HEK293 (cell line): ENCODE measurements around the gene CLSTN1.

Experiments
- CTCF ChIA-PET: fragments of 350-600 bp; formaldehyde crosslinking; extraction: SDS; loops from one replicate; lab custom pipeline; 2021; ENCODE audit warnings: antibody characterized with exemption; lab: Yijun Ruan, JAX
- POLR2A ChIA-PET: fragments of 300-600 bp; formaldehyde crosslinking; extraction: SDS; loops from one replicate; lab custom pipeline; 2020; ENCODE audit warnings: antibody characterized with exemption, inconsistent platforms; lab: Yijun Ruan, JAX
- H3K27ac ChIP-seq: fragments of 200-500 bp; sonication (Bioruptor generic); 2 replicates; pipeline ENCODE4 v1.5.1; 2014; ENCODE audit warnings: low read depth, low read length, control low read depth, inconsistent platforms; ENCODE audit errors: extremely low read depth
- H3K36me3 ChIP-seq, 2 experiments: fragments of 200-500 bp in 1 of 2; sonication (Bioruptor generic) in 1 of 2; 1 replicate in 1 of 2; 2 replicates in 1 of 2; pipeline ENCODE4 v1.5.1; 2014 to 2017; ENCODE audit warnings: inconsistent platforms in 2 of 2, low read length in 2 of 2; ENCODE audit not compliant: control insufficient read depth in 2 of 2, insufficient read depth in 1 of 2
- H3K4me1 ChIP-seq: fragments of 200-500 bp; sonication (Bioruptor generic); 2 replicates; pipeline ENCODE4 v1.5.1; 2014; ENCODE audit warnings: mild to moderate bottlenecking, low read length, inconsistent platforms; ENCODE audit not compliant: control insufficient read depth, insufficient read depth
- H3K4me3 ChIP-seq: 2 replicates; pipeline ENCODE4 v1.5.1; 2011; ENCODE audit warnings: low read depth, mild to moderate bottlenecking, control low read depth, low read length, moderate library complexity
- H3K9me3 ChIP-seq: fragments of 200-500 bp; sonication (Bioruptor generic); 2 replicates; pipeline ENCODE4 v1.5.1; 2014; ENCODE audit warnings: low read depth, low read length, inconsistent platforms; ENCODE audit not compliant: control insufficient read depth, insufficient read depth
- FEZF1 ChIP-seq: fragments of 450-650 bp; formaldehyde crosslinking; IDR thresholded peaks from 2 replicates; pipeline ENCODE4 v1.5.1; 2016; ENCODE audit warnings: missing biosample characterization, missing genetic modification characterization
- GLI4 ChIP-seq: fragments of 450-650 bp; formaldehyde crosslinking; IDR thresholded peaks from 2 replicates; pipeline ENCODE4 v1.5.1; 2016; ENCODE audit warnings: missing biosample characterization, missing genetic modification characterization
- MZF1 ChIP-seq: fragments of 450-650 bp; formaldehyde crosslinking; IDR thresholded peaks from 2 replicates; pipeline ENCODE4 v1.5.1; 2017; ENCODE audit warnings: missing biosample characterization, missing genetic modification characterization, borderline replicate concordance
- TCF7L2 ChIP-seq: IDR thresholded peaks from 2 replicates; pipeline ENCODE4 v1.6.1; 2011; ENCODE audit warnings: low read depth, mild to moderate bottlenecking, inconsistent platforms, low read length, moderate library complexity, borderline replicate concordance
- TSHZ1 ChIP-seq: fragments of 450-650 bp; formaldehyde crosslinking; IDR thresholded peaks from 2 replicates; pipeline ENCODE4 v1.5.1; 2016; ENCODE audit warnings: missing biosample characterization, missing genetic modification characterization, borderline replicate concordance
- ZBTB1 ChIP-seq: fragments of 450-650 bp; formaldehyde crosslinking; IDR thresholded peaks from 2 replicates; pipeline ENCODE4 v1.5.1; 2016; ENCODE audit warnings: missing biosample characterization, missing genetic modification characterization
- ZBTB17 ChIP-seq: fragments of 450-650 bp; formaldehyde crosslinking; IDR thresholded peaks from 2 replicates; pipeline ENCODE4 v1.5.1; 2016; ENCODE audit warnings: missing biosample characterization, missing genetic modification characterization
- ZBTB20 ChIP-seq: fragments of 450-650 bp; formaldehyde crosslinking; IDR thresholded peaks from 2 replicates; pipeline ENCODE4 v1.5.1; 2016; ENCODE audit warnings: missing biosample characterization, missing genetic modification characterization
- ZBTB48 ChIP-seq: fragments of 450-650 bp; formaldehyde crosslinking; IDR thresholded peaks from 2 replicates; pipeline ENCODE4 v1.5.1; 2016; ENCODE audit warnings: missing biosample characterization, missing genetic modification characterization
- ZNF121 ChIP-seq: fragments of 450-650 bp; formaldehyde crosslinking; IDR thresholded peaks from 2 replicates; pipeline ENCODE4 v1.5.1; 2016; ENCODE audit warnings: missing biosample characterization, missing genetic modification characterization
- ZNF140 ChIP-seq: fragments of 450-650 bp; formaldehyde crosslinking; IDR thresholded peaks from 2 replicates; pipeline ENCODE4 v1.5.1; 2016; ENCODE audit warnings: missing biosample characterization, missing genetic modification characterization
- ZNF24 ChIP-seq: fragments of 450-650 bp; formaldehyde crosslinking; IDR thresholded peaks from 2 replicates; pipeline ENCODE4 v1.5.1; 2016; ENCODE audit warnings: missing biosample characterization, missing genetic modification characterization
- ZNF280C ChIP-seq: fragments of 450-650 bp; formaldehyde crosslinking; IDR thresholded peaks from 2 replicates; pipeline ENCODE4 v1.5.1; 2016; ENCODE audit warnings: missing biosample characterization, missing genetic modification characterization
- ZNF416 ChIP-seq: fragments of 450-650 bp; formaldehyde crosslinking; IDR thresholded peaks from 2 replicates; pipeline ENCODE4 v1.5.1; 2016; ENCODE audit warnings: missing biosample characterization, missing genetic modification characterization
- ZNF518A ChIP-seq: fragments of 450-650 bp; formaldehyde crosslinking; conservative IDR thresholded peaks from 2 replicates; pipeline ENCODE4 v1.5.1; 2016; ENCODE audit warnings: low read depth, missing biosample characterization, missing genetic modification characterization
- ZNF600 ChIP-seq: fragments of 450-650 bp; formaldehyde crosslinking; IDR thresholded peaks from 2 replicates; pipeline ENCODE4 v1.5.1; 2016; ENCODE audit warnings: missing biosample characterization, missing genetic modification characterization
- ZNF639 ChIP-seq: fragments of 450-650 bp; formaldehyde crosslinking; IDR thresholded peaks from 2 replicates; pipeline ENCODE4 v1.5.1; 2016; ENCODE audit warnings: missing biosample characterization, missing genetic modification characterization
- ZNF670 ChIP-seq: fragments of 450-650 bp; formaldehyde crosslinking; IDR thresholded peaks from 2 replicates; pipeline ENCODE4 v1.5.1; 2016; ENCODE audit warnings: missing biosample characterization, missing genetic modification characterization, low read depth
- ZNF768 ChIP-seq: fragments of 450-650 bp; formaldehyde crosslinking; IDR thresholded peaks from 2 replicates; pipeline ENCODE4 v1.5.1; 2018; ENCODE audit warnings: missing biosample characterization, mild to moderate bottlenecking, missing genetic modification characterization
- ZSCAN30 ChIP-seq: fragments of 450-650 bp; IDR thresholded peaks from 2 replicates; pipeline ENCODE4 v1.5.1; 2018; ENCODE audit warnings: missing biosample characterization, mild to moderate bottlenecking, missing genetic modification characterization, moderate library complexity

CLSTN1 gene

GRCh38 chr1:9820521-9820920 is 3.2 kb downstream of the CLSTN1 start:
- Histone ChIP-seq H3K4me3 (no peak overlapping the region), H3K4me1 (peaks cover 20% of the 10 kb centered on the region), H3K36me3 (no peaks in the 10 kb centered on the region; a peak in 1 of 3 replicates), H3K9me3 (no peaks in the 10 kb centered on the region), H3K27ac (no peak overlapping the region)
- TF ChIP-seq ZNF600 (tag by site-specific recombination) (0 out of 2 replicates have a peak, but pooled peaks have one; percentile 3), ZBTB48 (tag by site-specific recombination) (no peak)
- CTCF ChIA-PET, result no interaction called here
- POLR2A ChIA-PET, result no interaction called here

- Histone ChIP-seq H3K9me3 (no peaks in the 10 kb centered on the region), H3K4me3 (no peak overlapping the region), H3K27ac (no peak overlapping the region), H3K4me1 (peaks cover 13% of the 10 kb centered on the region), H3K36me3 (no peaks in the 10 kb centered on the region; a peak in 1 of 3 replicates)
- POLR2A ChIA-PET, result interaction anchor here (0.7 to 0.9 kb wide), 4 partner anchors 9 to 491 kb away, joined by 3 to 8 read pairs (median 5); no protein-coding TSS in a partner anchor
- CTCF ChIA-PET, result interaction anchor here (0.6 to 1.9 kb wide), 6 partner anchors 17 to 58 kb away, joined by 3 to 6 read pairs (median 4); no protein-coding TSS in a partner anchor
- TF ChIP-seq FEZF1 (no peak), ZNF121 (peak; percentile 36; the same call in 1 of the 2 replicates), ZBTB20 (no peak)
Measured at GRCh38 chr1:9817734-9818133, 6.0 kb downstream of the CLSTN1 start.

- POLR2A ChIA-PET, result interaction anchor here (0.6 to 1.5 kb wide), 3 partner anchors 10 to 55 kb away, joined by 3 to 4 read pairs (median 4); no protein-coding TSS in a partner anchor
- H3K27ac ChIP-seq, result no peak overlapping the region
- no peak overlapping the region for H3K4me3 ChIP-seq
- CTCF ChIA-PET, result interaction anchor here (0.7 to 1.9 kb wide), 2 partner anchors 19 to 52 kb away, joined by 3 to 6 read pairs; no protein-coding TSS in a partner anchor
- H3K9me3 ChIP-seq, result no peaks in the 10 kb centered on the region
- no peaks in the 10 kb centered on the region; a peak in 1 of 3 replicates for H3K36me3 ChIP-seq
- peaks cover 5% of the 10 kb centered on the region for H3K4me1 ChIP-seq
- TF ChIP-seq ZBTB17 (tag by site-specific recombination) (no peak), TSHZ1 (tag by site-specific recombination) (no peak), ZNF768 (no peak), ZNF280C (no peak), FEZF1 (no peak), ZNF24 (no peak), ZNF140 (tag by site-specific recombination) (no peak), ZNF639 (tag by site-specific recombination) (no peak), ZNF518A (tag by site-specific recombination) (no peak), ZNF670 (tag by site-specific recombination) (no peak), ZBTB1 (tag by site-specific recombination) (no peak), TCF7L2 (no peak), ZSCAN30 (tag by site-specific recombination) (no peak), MZF1 (tag by site-specific recombination) (no peak), GLI4 (tag by site-specific recombination) (no peak), ZNF416 (no peak)
- TF ChIP-seq, all 188 proteins: peak for 0
Measured at GRCh38 chr1:9816199-9816598, 7.6 kb downstream of the CLSTN1 start.
